ENCODE measurements around the gene AS3MT.

DNA sequence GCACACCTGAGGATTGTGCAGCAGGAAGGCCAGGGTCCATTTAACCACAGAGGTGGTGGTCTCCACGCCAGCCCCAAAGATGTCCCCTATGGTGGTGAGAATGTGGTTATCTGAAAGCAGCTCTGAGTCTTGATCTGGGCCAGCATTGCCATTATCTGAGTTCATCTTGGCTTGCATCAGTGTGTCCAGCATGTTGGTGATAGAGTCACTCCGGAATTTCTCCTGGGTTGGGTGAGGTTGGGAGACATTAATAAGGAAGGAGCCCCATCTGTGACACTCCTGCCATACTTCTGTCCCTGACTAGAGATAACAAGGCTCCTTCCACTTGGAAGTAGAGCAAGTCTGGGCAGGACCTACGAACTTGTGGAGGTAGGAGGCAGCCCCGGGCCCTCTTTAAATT, 36.3 kb upstream of the AS3MT start:
- TF ChIP-seq, protein P1, sequence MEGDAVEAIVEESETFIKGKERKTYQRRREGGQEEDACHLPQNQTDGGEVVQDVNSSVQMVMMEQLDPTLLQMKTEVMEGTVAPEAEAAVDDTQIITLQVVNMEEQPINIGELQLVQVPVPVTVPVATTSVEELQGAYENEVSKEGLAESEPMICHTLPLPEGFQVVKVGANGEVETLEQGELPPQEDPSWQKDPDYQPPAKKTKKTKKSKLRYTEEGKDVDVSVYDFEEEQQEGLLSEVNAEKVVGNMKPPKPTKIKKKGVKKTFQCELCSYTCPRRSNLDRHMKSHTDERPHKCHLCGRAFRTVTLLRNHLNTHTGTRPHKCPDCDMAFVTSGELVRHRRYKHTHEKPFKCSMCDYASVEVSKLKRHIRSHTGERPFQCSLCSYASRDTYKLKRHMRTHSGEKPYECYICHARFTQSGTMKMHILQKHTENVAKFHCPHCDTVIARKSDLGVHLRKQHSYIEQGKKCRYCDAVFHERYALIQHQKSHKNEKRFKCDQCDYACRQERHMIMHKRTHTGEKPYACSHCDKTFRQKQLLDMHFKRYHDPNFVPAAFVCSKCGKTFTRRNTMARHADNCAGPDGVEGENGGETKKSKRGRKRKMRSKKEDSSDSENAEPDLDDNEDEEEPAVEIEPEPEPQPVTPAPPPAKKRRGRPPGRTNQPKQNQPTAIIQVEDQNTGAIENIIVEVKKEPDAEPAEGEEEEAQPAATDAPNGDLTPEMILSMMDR (IDR thresholded peaks at IDR 0.05) = no peak
- peak in 1 of 2 donors; percentile 64 for TF ChIP-seq POLR2A (IDR thresholded peaks at IDR 0.05)

Measured in adrenal gland (tissue), 5 donors.